Neural progenitor cell (in vitro differentiated cells): ENCODE results near the gene PPP6C. TPM values are rescaled to one million over a fixed set of nuclear protein-coding genes. Genes with fewer than 3 reads are reported as not detected.

Experiments
- DNase-seq: peaks from one replicate; pipeline ENCODE4 v3.0.0-alpha.2; 2016; ENCODE audit warnings: low spot score
- H2AFZ ChIP-seq: fragments of 200-600 bp; sonication (generic); replicated peaks from 2 replicates; pipeline ENCODE4 v1.6.1; 2016; ENCODE audit warnings: antibody characterized with exemption
- H3F3A ChIP-seq: fragments of 200-600 bp; sonication (generic); 2 replicates; pipeline ENCODE4 v1.6.1; 2016; ENCODE audit warnings: antibody characterized with exemption, low read depth
- H3K27ac ChIP-seq: fragments of 200-600 bp; sonication (generic); 2 replicates; pipeline ENCODE4 v1.5.1; 2016; ENCODE audit warnings: mild to moderate bottlenecking
- H3K27me3 ChIP-seq: fragments of 200-600 bp; sonication (generic); 2 replicates; pipeline ENCODE4 v1.6.1; 2016; ENCODE audit warnings: mild to moderate bottlenecking, moderate library complexity
- H3K36me3 ChIP-seq: fragments of 200-600 bp; sonication (generic); 2 replicates; pipeline ENCODE4 v1.5.1; 2016
- H3K4me1 ChIP-seq: fragments of 200-600 bp; sonication (generic); 2 replicates; pipeline ENCODE4 v1.6.1; 2016; ENCODE audit warnings: mixed run types
- H3K4me2 ChIP-seq: fragments of 200-600 bp; sonication (generic); 2 replicates; pipeline ENCODE4 v1.6.1; 2016
- H3K4me3 ChIP-seq: fragments of 200-600 bp; sonication (generic); 2 replicates; pipeline ENCODE4 v1.5.1; 2016
- H3K79me2 ChIP-seq: fragments of 200-600 bp; sonication (generic); 2 replicates; pipeline ENCODE4 v1.6.1; 2016; ENCODE audit warnings: low read depth
- H3K9ac ChIP-seq: fragments of 200-600 bp; sonication (generic); 2 replicates; pipeline ENCODE4 v1.6.1; 2016
- H3K9me3 ChIP-seq: fragments of 200-600 bp; sonication (generic); 2 replicates; pipeline ENCODE4 v1.5.1; 2016; ENCODE audit warnings: low read depth
- H4K20me1 ChIP-seq: fragments of 200-600 bp; sonication (generic); 2 replicates; pipeline ENCODE4 v1.6.1; 2016; ENCODE audit warnings: low read depth
- H3K27ac Mint-ChIP-seq: 3 replicates; pipeline ENCODE4 v1.8.0; 2021; ENCODE audit warnings: mixed read lengths
- H3K27me3 Mint-ChIP-seq: 2 replicates; pipeline ENCODE4 v1.8.0; 2022; ENCODE audit warnings: low read depth, mild to moderate bottlenecking, inconsistent platforms, moderate library complexity, mixed read lengths; ENCODE audit not compliant: insufficient read depth
- H3K36me3 Mint-ChIP-seq: 3 replicates; pipeline ENCODE4 v1.8.0; 2021; ENCODE audit warnings: mixed read lengths
- H3K4me1 Mint-ChIP-seq: 3 replicates; pipeline ENCODE4 v1.8.0; 2021; ENCODE audit warnings: mixed read lengths
- H3K4me3 Mint-ChIP-seq: 3 replicates; pipeline ENCODE4 v1.8.0; 2021; ENCODE audit warnings: mild to moderate bottlenecking, moderate library complexity, mixed read lengths
- H3K9me3 Mint-ChIP-seq: 3 replicates; pipeline ENCODE4 v1.8.0; 2020; ENCODE audit warnings: mixed read lengths
- EZH2 ChIP-seq: fragments of 200-600 bp; sonication (generic); IDR thresholded peaks from 2 replicates; pipeline ENCODE4 v1.6.1; 2017; ENCODE audit warnings: antibody characterized with exemption, mild to moderate bottlenecking, moderate library complexity
- EZH2phosphoT487 ChIP-seq: fragments of 200-600 bp; sonication (generic); IDR thresholded peaks from 2 replicates; pipeline ENCODE4 v1.6.1; 2017; ENCODE audit warnings: antibody characterized with exemption
- total RNA-seq: library from RNA; depleted of rRNA; stranded (reverse); fragments of >200 nt; gene quantifications from 2 replicates; pipeline ENCODE4 v1.2.3, GENCODE V29; 2015; ENCODE audit warnings: low replicate concordance
- TF ChIP-seq, protein P1 (sequence below): fragments of 200-600 bp; sonication (generic); IDR thresholded peaks from 2 replicates; pipeline ENCODE4 v1.5.1; 2017; ENCODE audit warnings: antibody characterized with exemption, mild to moderate bottlenecking

PPP6C gene
- total RNA-seq, 1 donor from 2014 or later: 61.7 TPM

DNA sequence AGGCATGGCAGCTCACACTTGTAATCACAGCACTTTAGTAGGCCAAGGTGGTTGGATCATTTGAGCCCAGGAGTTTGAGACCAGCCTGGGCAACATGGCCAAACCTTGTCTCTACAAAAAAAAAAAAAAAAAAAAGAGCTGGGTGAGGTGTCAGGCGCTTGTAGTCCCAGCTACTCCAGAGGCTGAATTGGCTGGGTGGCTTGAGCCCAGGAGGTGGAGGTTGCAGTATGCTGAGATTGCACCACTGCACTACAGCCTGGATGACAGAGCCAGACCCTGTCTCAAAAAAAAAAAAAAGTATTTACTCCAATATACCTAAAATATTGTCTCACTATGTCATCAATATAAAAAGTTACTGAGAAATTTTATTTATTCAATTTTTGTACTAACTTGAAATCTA is 49.0 kb downstream of the PPP6C start:
- Histone ChIP-seq H3K9ac (no peak overlapping the region), H3K79me2 (peaks cover 74% of the 10 kb centered on the region), H3K36me3 (peaks cover 9% of the 10 kb centered on the region), H3K4me3 (no peak overlapping the region), H3K27ac (no peak overlapping the region), H3K4me1 (peaks cover 4% of the 10 kb centered on the region), H4K20me1 (peaks cover 24% of the 10 kb centered on the region), H3F3A (no peaks in the 10 kb centered on the region), H2AFZ (no peak overlapping the region), H3K27me3 (no peaks in the 10 kb centered on the region), H3K9me3 (no peaks in the 10 kb centered on the region), H3K4me2 (no peak overlapping the region)
- Mint-ChIP-seq H3K9me3 (no peaks in the 10 kb centered on the region), H3K27ac (no peak overlapping the region), H3K36me3 (peaks cover 4% of the 10 kb centered on the region), H3K4me3 (no peak overlapping the region), H3K4me1 (peaks cover 8% of the 10 kb centered on the region), H3K27me3 (peaks cover 6% of the 10 kb centered on the region)
- DNase-seq: no peak
- TF ChIP-seq, protein P1, sequence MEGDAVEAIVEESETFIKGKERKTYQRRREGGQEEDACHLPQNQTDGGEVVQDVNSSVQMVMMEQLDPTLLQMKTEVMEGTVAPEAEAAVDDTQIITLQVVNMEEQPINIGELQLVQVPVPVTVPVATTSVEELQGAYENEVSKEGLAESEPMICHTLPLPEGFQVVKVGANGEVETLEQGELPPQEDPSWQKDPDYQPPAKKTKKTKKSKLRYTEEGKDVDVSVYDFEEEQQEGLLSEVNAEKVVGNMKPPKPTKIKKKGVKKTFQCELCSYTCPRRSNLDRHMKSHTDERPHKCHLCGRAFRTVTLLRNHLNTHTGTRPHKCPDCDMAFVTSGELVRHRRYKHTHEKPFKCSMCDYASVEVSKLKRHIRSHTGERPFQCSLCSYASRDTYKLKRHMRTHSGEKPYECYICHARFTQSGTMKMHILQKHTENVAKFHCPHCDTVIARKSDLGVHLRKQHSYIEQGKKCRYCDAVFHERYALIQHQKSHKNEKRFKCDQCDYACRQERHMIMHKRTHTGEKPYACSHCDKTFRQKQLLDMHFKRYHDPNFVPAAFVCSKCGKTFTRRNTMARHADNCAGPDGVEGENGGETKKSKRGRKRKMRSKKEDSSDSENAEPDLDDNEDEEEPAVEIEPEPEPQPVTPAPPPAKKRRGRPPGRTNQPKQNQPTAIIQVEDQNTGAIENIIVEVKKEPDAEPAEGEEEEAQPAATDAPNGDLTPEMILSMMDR: no peak
- TF ChIP-seq EZH2 (no peak), EZH2phosphoT487 (no peak)

DNA sequence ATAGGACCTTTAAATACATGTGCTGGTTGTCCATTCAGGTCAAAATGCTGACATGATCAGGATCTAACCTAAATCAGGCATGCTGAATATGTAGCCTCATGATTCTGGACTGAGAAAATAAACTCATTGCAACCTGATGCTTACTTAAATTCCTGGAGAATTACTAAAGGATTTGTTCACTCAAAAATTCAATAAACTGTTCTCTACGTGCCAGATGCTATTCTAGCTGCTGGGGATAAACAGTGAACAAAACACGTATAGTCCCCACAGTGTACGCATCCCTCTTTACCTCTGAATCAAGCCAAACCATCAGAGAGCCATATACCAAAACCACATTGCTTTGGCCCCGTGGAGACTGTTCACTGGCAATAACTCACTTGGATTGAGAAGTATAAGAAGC is 52.4 kb downstream of the PPP6C start:
- Histone ChIP-seq H3F3A (no peaks in the 10 kb centered on the region), H2AFZ (no peak overlapping the region), H3K36me3 (peaks cover 9% of the 10 kb centered on the region), H3K79me2 (peaks cover 100% of the 10 kb centered on the region), H4K20me1 (peaks cover 22% of the 10 kb centered on the region), H3K9me3 (no peaks in the 10 kb centered on the region), H3K9ac (no peak overlapping the region), H3K27ac (no peak overlapping the region), H3K4me3 (no peak overlapping the region), H3K27me3 (no peaks in the 10 kb centered on the region), H3K4me2 (no peak overlapping the region), H3K4me1 (peaks cover 2% of the 10 kb centered on the region)
- Mint-ChIP-seq H3K27ac (no peak overlapping the region), H3K4me1 (no peaks in the 10 kb centered on the region), H3K9me3 (peaks cover 3% of the 10 kb centered on the region), H3K36me3 (peaks cover 14% of the 10 kb centered on the region), H3K4me3 (no peak overlapping the region), H3K27me3 (peaks cover 4% of the 10 kb centered on the region)
- TF ChIP-seq, protein P1: no peak
- TF ChIP-seq EZH2 (no peak), EZH2phosphoT487 (no peak)
- no peak for DNase-seq

DNA sequence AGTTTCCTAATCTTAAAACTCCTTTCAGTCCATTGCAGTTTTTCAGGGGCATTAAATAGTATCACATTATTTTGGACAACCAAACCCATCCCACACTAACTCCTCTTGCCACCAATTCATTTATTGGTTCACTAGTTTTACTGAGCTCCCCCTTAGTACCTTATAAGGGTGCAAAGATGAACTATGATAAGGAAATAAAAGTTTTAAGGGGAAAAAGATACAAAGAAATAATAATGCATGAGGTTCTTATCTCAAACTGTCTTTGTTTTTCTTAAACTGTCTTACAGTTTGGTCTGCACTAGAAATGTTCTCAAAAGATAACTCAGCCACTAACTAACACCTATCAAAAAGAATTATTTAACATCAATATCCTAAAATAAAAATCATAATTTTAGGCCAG is 54.6 kb downstream of the PPP6C start:
- H3K79me2 ChIP-seq: peaks cover 94% of the 10 kb centered on the region
- DNase-seq: no peak
- no peaks in the 10 kb centered on the region for H3K27me3 ChIP-seq
- no peak overlapping the region for H3K9ac ChIP-seq
- H3K27ac Mint-ChIP-seq: no peak overlapping the region
- peaks cover 22% of the 10 kb centered on the region for H4K20me1 ChIP-seq
- no peaks in the 10 kb centered on the region for H3K36me3 ChIP-seq
- peaks cover 6% of the 10 kb centered on the region for H3K27me3 Mint-ChIP-seq
- H3K4me3 Mint-ChIP-seq: no peak overlapping the region
- no peaks in the 10 kb centered on the region for H3K4me1 Mint-ChIP-seq
- peaks cover 14% of the 10 kb centered on the region for H3K36me3 Mint-ChIP-seq
- H3K4me1 ChIP-seq: no peaks in the 10 kb centered on the region
- no peak for TF ChIP-seq EZH2phosphoT487
- TF ChIP-seq, protein P1: no peak
- TF ChIP-seq EZH2: no peak
- no peaks in the 10 kb centered on the region for H3F3A ChIP-seq
- H3K9me3 ChIP-seq: no peaks in the 10 kb centered on the region
- H3K4me2 ChIP-seq: no peak overlapping the region
- H3K9me3 Mint-ChIP-seq: peaks cover 3% of the 10 kb centered on the region
- H3K4me3 ChIP-seq: no peak overlapping the region
- no peak overlapping the region for H2AFZ ChIP-seq
- no peak overlapping the region for H3K27ac ChIP-seq
